ENCODE data around the gene CEACAM16.
"Not testable (repeated sequence)": the region's sequence is repeated elsewhere in the genome, so short reads cannot be mapped to it uniquely, and the experiment has no call there.

Gene CEACAM16

GRCh38 chr19:44663996-44664395, 35.0 kb upstream of the CEACAM16 start:
- Histone ChIP-seq H3K9ac (ENCODE audit: low read depth, low read length) (no peak overlapping the region), H3K4me3 (ENCODE audit: low read depth, low read length) (no peak overlapping the region), H3K27me3 (ENCODE audit: control insufficient read depth, insufficient read depth, low read length) (no peaks in the 10 kb centered on the region), H3K9me3 (ENCODE audit: control insufficient read depth, insufficient read depth, low read length) (no peaks in the 10 kb centered on the region), H3K36me3 (ENCODE audit: control insufficient read depth, insufficient read depth, low read length) (peaks cover 24% of the 10 kb centered on the region), H3K4me1 (ENCODE audit: control insufficient read depth, insufficient read depth, low read length) (no peaks in the 10 kb centered on the region)

DNA sequence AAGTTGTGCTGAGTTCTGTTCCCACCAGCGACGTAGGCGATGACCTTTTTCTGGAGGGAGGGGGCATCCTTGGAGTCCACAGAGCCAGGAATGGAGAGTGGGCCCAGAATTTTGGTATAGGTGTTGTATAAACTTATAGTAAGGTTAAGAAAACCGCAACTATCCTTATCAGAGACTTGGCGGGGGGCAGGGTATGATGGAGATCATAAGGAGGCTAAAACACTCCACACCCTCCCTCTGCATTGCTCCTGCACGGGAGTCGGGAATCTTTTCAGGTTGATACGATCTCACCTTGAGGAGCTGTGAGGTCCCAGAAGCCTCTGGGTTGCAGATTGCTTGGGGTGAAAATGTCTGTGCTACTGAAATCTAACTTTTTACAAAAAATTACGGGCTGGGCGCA, 34.0 kb upstream of the CEACAM16 start:
- Histone ChIP-seq H3K27me3 (ENCODE audit: control insufficient read depth, insufficient read depth, low read length) (no peaks in the 10 kb centered on the region), H3K9ac (ENCODE audit: low read depth, low read length) (no peak overlapping the region), H3K4me1 (ENCODE audit: control insufficient read depth, insufficient read depth, low read length) (no peaks in the 10 kb centered on the region), H3K9me3 (ENCODE audit: control insufficient read depth, insufficient read depth, low read length) (no peaks in the 10 kb centered on the region), H3K4me3 (ENCODE audit: low read depth, low read length) (no peak overlapping the region), H3K36me3 (ENCODE audit: control insufficient read depth, insufficient read depth, low read length) (peaks cover 15% of the 10 kb centered on the region)

- peaks cover 9% of the 10 kb centered on the region for H3K36me3 ChIP-seq (ENCODE audit: control insufficient read depth, insufficient read depth, low read length)
- H3K9me3 ChIP-seq (ENCODE audit: control insufficient read depth, insufficient read depth, low read length): no peaks in the 10 kb centered on the region
- no peak overlapping the region for H3K9ac ChIP-seq (ENCODE audit: low read depth, low read length)
- H3K4me3 ChIP-seq (ENCODE audit: low read depth, low read length): no peak overlapping the region
- H3K4me1 ChIP-seq (ENCODE audit: control insufficient read depth, insufficient read depth, low read length): no peaks in the 10 kb centered on the region
- H3K27me3 ChIP-seq (ENCODE audit: control insufficient read depth, insufficient read depth, low read length): no peaks in the 10 kb centered on the region
These were observed 31.9 kb upstream of the CEACAM16 start for GRCh38 chr19:44666852-44667556.

- no peak overlapping the region for H3K4me3 ChIP-seq (ENCODE audit: low read depth, low read length)
- no peaks in the 10 kb centered on the region for H3K9me3 ChIP-seq (ENCODE audit: control insufficient read depth, insufficient read depth, low read length)
- no peaks in the 10 kb centered on the region for H3K4me1 ChIP-seq (ENCODE audit: control insufficient read depth, insufficient read depth, low read length)
- H3K9ac ChIP-seq (ENCODE audit: low read depth, low read length): no peak overlapping the region
- H3K36me3 ChIP-seq (ENCODE audit: control insufficient read depth, insufficient read depth, low read length): no peaks in the 10 kb centered on the region
- H3K27me3 ChIP-seq (ENCODE audit: control insufficient read depth, insufficient read depth, low read length): no peaks in the 10 kb centered on the region
These were observed 29.8 kb upstream of the CEACAM16 start for GRCh38 chr19:44668985-44669764.

DNA sequence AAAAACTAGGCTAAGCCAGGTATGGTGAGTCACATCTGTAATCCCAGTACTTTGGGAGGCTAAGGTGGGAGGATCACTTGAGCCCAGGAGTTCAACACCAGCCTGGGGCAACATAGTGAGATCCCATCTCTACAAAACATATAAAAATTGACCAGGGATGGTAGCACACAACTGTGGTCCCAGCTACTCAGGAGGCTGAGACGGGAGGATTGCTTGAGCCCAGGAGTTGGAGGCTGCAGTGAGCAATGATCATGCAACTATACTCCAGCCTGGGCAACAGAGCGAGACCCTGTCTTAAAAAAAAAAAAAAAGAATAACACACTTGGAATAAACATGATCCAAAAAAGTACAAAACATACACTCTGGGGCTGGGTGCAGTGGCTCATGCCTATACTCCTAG, 28.9 kb upstream of the CEACAM16 start:
- H3K4me1 ChIP-seq (ENCODE audit: control insufficient read depth, insufficient read depth, low read length); H3K27me3 ChIP-seq (ENCODE audit: control insufficient read depth, insufficient read depth, low read length); H3K36me3 ChIP-seq (ENCODE audit: control insufficient read depth, insufficient read depth, low read length); H3K9ac ChIP-seq (ENCODE audit: low read depth, low read length); H3K9me3 ChIP-seq (ENCODE audit: control insufficient read depth, insufficient read depth, low read length); H3K4me3 ChIP-seq (ENCODE audit: low read depth, low read length): not testable (repeated sequence)

GRCh38 chr19:44671400-44671799, 27.6 kb upstream of the CEACAM16 start, which contains the start of gene CEACAM19:
Gene CEACAM19, plus strand, starts transcription at chr19:44671482. Its CDS starts 450 bp downstream, at chr19:44671932.
- Histone ChIP-seq H3K9ac (ENCODE audit: low read depth, low read length) (no peak within 1 kb of the TSS), H3K4me1 (ENCODE audit: control insufficient read depth, insufficient read depth, low read length) (no peaks in the 10 kb centered on the region), H3K36me3 (ENCODE audit: control insufficient read depth, insufficient read depth, low read length) (no peaks in the 10 kb centered on the region), H3K27me3 (ENCODE audit: control insufficient read depth, insufficient read depth, low read length) (no peaks in the 10 kb centered on the region), H3K9me3 (ENCODE audit: control insufficient read depth, insufficient read depth, low read length) (no peaks in the 10 kb centered on the region), H3K4me3 (ENCODE audit: low read depth, low read length) (no peak within 1 kb of the TSS)

DNA sequence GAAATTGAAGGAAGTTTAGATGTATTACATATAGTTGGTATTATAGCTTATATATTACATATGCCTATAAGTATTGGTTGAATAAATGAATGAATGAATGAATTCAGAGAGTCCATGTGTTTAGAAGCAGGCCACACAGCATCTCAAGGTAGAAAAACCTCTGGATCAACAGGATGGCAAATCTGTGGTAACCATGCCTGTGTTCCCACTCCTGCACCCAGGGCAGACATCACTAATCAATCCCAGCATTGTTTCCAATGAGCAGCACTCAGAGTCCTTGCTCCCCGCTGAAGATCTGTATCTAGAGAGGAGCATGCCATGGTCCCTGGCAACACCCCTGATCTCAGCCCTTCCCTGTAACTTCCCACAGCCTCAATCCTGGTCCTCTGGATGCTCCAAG, 26.7 kb upstream of the CEACAM16 start:
- Histone ChIP-seq H3K4me3 (ENCODE audit: low read depth, low read length) (no peak overlapping the region), H3K9ac (ENCODE audit: low read depth, low read length) (no peak overlapping the region), H3K4me1 (ENCODE audit: control insufficient read depth, insufficient read depth, low read length) (no peaks in the 10 kb centered on the region), H3K36me3 (ENCODE audit: control insufficient read depth, insufficient read depth, low read length) (no peaks in the 10 kb centered on the region), H3K27me3 (ENCODE audit: control insufficient read depth, insufficient read depth, low read length) (no peaks in the 10 kb centered on the region), H3K9me3 (ENCODE audit: control insufficient read depth, insufficient read depth, low read length) (no peaks in the 10 kb centered on the region)

DNA sequence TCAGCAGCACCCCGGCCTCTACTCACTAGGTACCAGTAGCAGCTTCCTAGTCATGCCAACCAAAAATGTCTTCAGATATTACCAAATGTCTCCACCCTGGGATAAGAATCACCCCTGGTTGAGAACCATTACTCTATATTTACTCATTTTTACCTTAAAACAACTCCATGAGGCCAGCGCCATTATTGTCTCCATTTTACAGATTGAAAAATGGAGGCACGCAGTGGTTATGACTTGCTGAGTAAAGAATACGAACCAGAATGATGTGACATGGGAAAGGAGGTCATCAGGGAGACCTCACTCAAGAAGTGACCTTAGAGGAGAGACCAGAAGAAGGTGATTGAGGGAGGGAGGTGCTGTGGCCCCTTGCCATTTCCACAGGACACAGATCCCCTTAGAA, 25.4 kb upstream of the CEACAM16 start:
- no peaks in the 10 kb centered on the region for H3K4me1 ChIP-seq (ENCODE audit: control insufficient read depth, insufficient read depth, low read length)
- H3K9ac ChIP-seq (ENCODE audit: low read depth, low read length): no peak overlapping the region
- H3K4me3 ChIP-seq (ENCODE audit: low read depth, low read length): no peak overlapping the region
- H3K27me3 ChIP-seq (ENCODE audit: control insufficient read depth, insufficient read depth, low read length): no peaks in the 10 kb centered on the region
- no peaks in the 10 kb centered on the region for H3K36me3 ChIP-seq (ENCODE audit: control insufficient read depth, insufficient read depth, low read length)
- no peaks in the 10 kb centered on the region for H3K9me3 ChIP-seq (ENCODE audit: control insufficient read depth, insufficient read depth, low read length)

DNA sequence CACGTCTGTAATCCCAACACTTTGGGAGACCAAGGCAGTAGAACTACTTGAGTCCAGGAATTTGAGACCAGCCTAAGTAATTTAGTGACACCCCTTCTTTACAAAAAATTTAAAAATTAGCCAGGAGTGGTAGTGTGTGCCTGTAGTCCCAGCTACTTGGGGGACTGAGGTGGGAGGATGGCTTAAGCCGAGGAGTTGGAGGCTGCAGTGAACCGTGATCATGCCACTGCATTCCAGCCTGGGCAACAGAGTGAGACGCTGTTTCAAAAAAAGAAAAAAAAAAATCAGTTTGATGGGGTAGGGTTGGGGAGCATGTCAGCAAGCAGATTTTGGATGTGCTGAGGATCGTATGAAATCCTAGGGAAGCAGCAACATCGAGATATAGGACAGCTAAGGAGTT, 23.4 kb upstream of the CEACAM16 start:
- no peak overlapping the region for H3K9ac ChIP-seq (ENCODE audit: low read depth, low read length)
- H3K4me1 ChIP-seq (ENCODE audit: control insufficient read depth, insufficient read depth, low read length): no peaks in the 10 kb centered on the region
- no peaks in the 10 kb centered on the region for H3K27me3 ChIP-seq (ENCODE audit: control insufficient read depth, insufficient read depth, low read length)
- no peaks in the 10 kb centered on the region for H3K36me3 ChIP-seq (ENCODE audit: control insufficient read depth, insufficient read depth, low read length)
- H3K9me3 ChIP-seq (ENCODE audit: control insufficient read depth, insufficient read depth, low read length): no peaks in the 10 kb centered on the region
- no peak overlapping the region for H3K4me3 ChIP-seq (ENCODE audit: low read depth, low read length)

DNA sequence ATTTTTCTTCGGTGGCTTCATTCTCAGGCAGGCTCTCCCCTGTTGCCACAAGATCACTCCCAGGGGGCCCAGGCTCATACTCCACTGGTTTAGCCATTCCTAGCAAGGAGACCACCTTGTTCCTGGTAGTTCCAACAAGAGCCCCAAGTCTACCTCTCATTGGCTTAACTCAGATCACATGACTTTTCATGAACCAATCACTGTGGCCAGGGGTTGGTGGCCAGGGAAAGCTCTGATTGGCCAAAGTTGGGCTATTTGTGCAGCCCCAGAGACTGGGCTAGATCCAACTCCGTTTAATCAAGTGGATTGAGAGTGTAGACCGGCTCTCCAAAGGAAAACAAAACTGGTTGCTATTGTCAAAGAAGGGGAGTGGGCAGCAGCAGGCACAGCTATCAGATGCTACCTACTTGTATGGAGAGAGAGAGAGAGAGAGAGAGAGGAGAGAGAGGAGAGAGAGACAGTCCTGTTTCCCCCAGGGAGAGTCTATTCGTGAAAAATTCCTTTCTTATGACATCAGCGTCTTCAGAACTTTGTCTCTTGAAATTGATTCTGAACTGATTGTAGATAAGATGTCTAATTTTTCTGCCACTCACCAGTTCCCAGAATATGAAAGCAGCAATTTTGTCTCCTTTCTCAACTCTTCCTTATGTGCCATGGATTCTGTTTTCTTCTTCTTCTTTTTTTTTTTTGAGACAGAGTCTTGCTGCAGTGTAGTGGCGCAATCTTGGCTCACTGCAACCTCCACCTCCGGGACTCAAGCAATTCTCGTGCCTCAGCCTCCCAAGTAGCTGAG, 21.7 kb upstream of the CEACAM16 start:
- no peak overlapping the region for H3K9ac ChIP-seq (ENCODE audit: low read depth, low read length)
- H3K27me3 ChIP-seq (ENCODE audit: control insufficient read depth, insufficient read depth, low read length): no peaks in the 10 kb centered on the region
- H3K4me1 ChIP-seq (ENCODE audit: control insufficient read depth, insufficient read depth, low read length): no peaks in the 10 kb centered on the region
- H3K36me3 ChIP-seq (ENCODE audit: control insufficient read depth, insufficient read depth, low read length): no peaks in the 10 kb centered on the region
- no peak overlapping the region for H3K4me3 ChIP-seq (ENCODE audit: low read depth, low read length)
- no peaks in the 10 kb centered on the region for H3K9me3 ChIP-seq (ENCODE audit: control insufficient read depth, insufficient read depth, low read length)

- no peak overlapping the region for H3K9ac ChIP-seq (ENCODE audit: low read depth, low read length)
- no peaks in the 10 kb centered on the region for H3K36me3 ChIP-seq (ENCODE audit: control insufficient read depth, insufficient read depth, low read length)
- H3K9me3 ChIP-seq (ENCODE audit: control insufficient read depth, insufficient read depth, low read length): no peaks in the 10 kb centered on the region
- no peaks in the 10 kb centered on the region for H3K4me1 ChIP-seq (ENCODE audit: control insufficient read depth, insufficient read depth, low read length)
- H3K27me3 ChIP-seq (ENCODE audit: control insufficient read depth, insufficient read depth, low read length): no peaks in the 10 kb centered on the region
- H3K4me3 ChIP-seq (ENCODE audit: low read depth, low read length): no peak overlapping the region
These were observed 18.4 kb upstream of the CEACAM16 start for GRCh38 chr19:44680536-44680935.
